ENCODE measurements around the gene UEVLD.

GRCh38 chr11:18495271-18495670 is 93.3 kb downstream of the UEVLD start:
- TF ChIP-seq CTCF (conservative IDR thresholded peaks at IDR 0.05 in 1 of 2, IDR thresholded peaks at IDR 0.05 in 1 of 2; ENCODE audit: low read depth in 1 of 2, low read length in 2 of 2) (no peak), EZH2 (IDR thresholded peaks at IDR 0.05; ENCODE audit: low read length, missing control alignments) (no peak)
